Kidney (tissue), 14 donors: Measurements from ENCODE around the gene DENND2A. TPM values are rescaled to one million over a fixed set of nuclear protein-coding genes. Genes with fewer than 3 reads are reported as not detected.

Experiments
- DNase-seq, 5 donors: peaks; one replicate each; pipeline ENCODE4 v3.0.0-alpha.2; 2013 to 2020
- FAIRE-seq: peaks from 2 replicates; lab custom pipeline; 2012; peaks lifted over from hg19 to GRCh38; lab: Jason Lieb, UNC
- H3K27ac ChIP-seq, 2 donors: one replicate each; pipeline ENCODE4 v1.7.0; 2013; ENCODE audit warnings: low read depth in 2 of 2, low read length in 2 of 2, inconsistent platforms in 1 of 2
- H3K27me3 ChIP-seq: one replicate; pipeline ENCODE4 v1.7.1; 2013; ENCODE audit warnings: low read length, inconsistent platforms; ENCODE audit not compliant: control insufficient read depth, insufficient read depth
- H3K36me3 ChIP-seq, 3 donors: one replicate each; pipeline versions ENCODE4 v1.7.0 to v1.7.1; 2013; ENCODE audit warnings: low read length in 3 of 3, control low read depth in 1 of 3, inconsistent platforms in 1 of 3; ENCODE audit not compliant: insufficient read depth in 3 of 3, control insufficient read depth in 2 of 3
- H3K4me1 ChIP-seq, 3 donors: one replicate each; pipeline versions ENCODE4 v1.7.0 to v1.7.1; 2013; ENCODE audit warnings: low read length in 3 of 3, inconsistent platforms in 1 of 3, low read depth in 1 of 3; ENCODE audit not compliant: control insufficient read depth in 2 of 3, insufficient read depth in 2 of 3
- H3K4me3 ChIP-seq, 3 donors: one replicate each; pipeline versions ENCODE4 v1.7.0 to v1.8.1; 2013; ENCODE audit warnings: low read length in 3 of 3, control low read depth in 1 of 3, inconsistent platforms in 1 of 3
- H3K9ac ChIP-seq, 3 donors: one replicate each; pipeline versions ENCODE4 v1.7.0 to v1.7.1; 2013; ENCODE audit warnings: low read length in 3 of 3, control low read depth in 1 of 3, inconsistent platforms in 1 of 3
- H3K9me3 ChIP-seq, 3 donors: one replicate each; pipeline versions ENCODE4 v1.7.0 to v1.7.1; 2013; ENCODE audit warnings: low read length in 3 of 3, control low read depth in 1 of 3, inconsistent platforms in 1 of 3; ENCODE audit not compliant: control insufficient read depth in 2 of 3, insufficient read depth in 1 of 3
- CTCF ChIP-seq: IDR thresholded peaks from 3 replicates; pipeline ENCODE4 v1.5.1; 2012; ENCODE audit warnings: mild to moderate bottlenecking, moderate library complexity, borderline replicate concordance; ENCODE audit not compliant: insufficient read depth; ENCODE audit errors: extremely low read depth
- intact Hi-C: fragments of 100-400 bp; cut with DNase I; formaldehyde crosslinking; loops from one replicate; pipeline ENCODE4 v1.11.1; 2022
- polyA plus RNA-seq: library from polyadenylated mRNA; stranded (reverse); fragments of 350-450 nt; fragmentation: Illumina TruSeq; extraction: RNeasy Lipid Tissue Mini Kit (QIAGEN cat#74804); gene quantifications from one replicate; pipeline ENCODE4 v1.2.3, GENCODE V29; 2014; ENCODE audit warnings: low read depth, low replicate concordance; ENCODE audit not compliant: insufficient read depth
- total RNA-seq: library from RNA; stranded (reverse); fragmentation: NEBNext Ultra II Directional; extraction: Animal tissue kit (Norgen Biotek cat#: 25700); gene quantifications from one replicate; pipeline ENCODE4 v1.2.1, GENCODE V29; 2021
- donor health status: control.
- donor health status: control.
- donor health status: control.
- donor health status: control.
- donor health status: control.
- donor health status: DM: yes; HTN: yes; CAD: no.
- donor health status: Normal renal cell carcinoma (clear cell type).

DENND2A gene
- total and polyA plus RNA-seq, 2 donors from 2014 or later, result 6.5 to 18.0 TPM

GRCh38 chr7:140607441-140607989 is 33.1 kb downstream of the DENND2A start:
- H3K4me1 ChIP-seq, result peaks cover 0 to 3% (median 0%) of the 10 kb centered on the region in 3 donors
- intact Hi-C loops, result no loop called here
- H3K27ac ChIP-seq, result peak overlapping the region in 1 of 2 donors; percentile 23
- no peak overlapping the region for H3K9ac ChIP-seq
- no peaks in the 10 kb centered on the region for H3K27me3 ChIP-seq
- FAIRE-seq (no peak), DNase-seq (peak in 2 of 5 donors; percentile 39 to 83)
- TF ChIP-seq CTCF, result no peak
- H3K4me3 ChIP-seq, result no peak overlapping the region
- no peaks in the 10 kb centered on the region for H3K9me3 ChIP-seq
- H3K36me3 ChIP-seq, result no peaks in the 10 kb centered on the region

- H3K27me3 ChIP-seq, result no peaks in the 10 kb centered on the region
- intact Hi-C loops, result no loop called here
- no peak overlapping the region for H3K9ac ChIP-seq
- H3K4me1 ChIP-seq, result no peaks in the 10 kb centered on the region
- H3K9me3 ChIP-seq, result no peaks in the 10 kb centered on the region
- no peaks in the 10 kb centered on the region for H3K36me3 ChIP-seq
- FAIRE-seq (no peak), DNase-seq (no peak)
- no peak overlapping the region for H3K4me3 ChIP-seq
- H3K27ac ChIP-seq, result no peak overlapping the region
- no peak for TF ChIP-seq CTCF
Measured at GRCh38 chr7:140605337-140605736, 35.3 kb downstream of the DENND2A start.

GRCh38 chr7:140604760-140605159 is 35.9 kb downstream of the DENND2A start:
- Histone ChIP-seq H3K36me3 (peaks cover 0 to 2% (median 0%) of the 10 kb centered on the region in 3 donors), H3K9me3 (no peaks in the 10 kb centered on the region), H3K4me1 (no peaks in the 10 kb centered on the region), H3K9ac (no peak overlapping the region), H3K27me3 (no peaks in the 10 kb centered on the region), H3K27ac (no peak overlapping the region), H3K4me3 (no peak overlapping the region)
- intact Hi-C loops, result no loop called here
- DNase-seq, result no peak
- no peak for FAIRE-seq
- no peak for TF ChIP-seq CTCF

- no peaks in the 10 kb centered on the region for H3K27me3 ChIP-seq
- H3K4me1 ChIP-seq, result no peaks in the 10 kb centered on the region
- no peak overlapping the region for H3K9ac ChIP-seq
- H3K4me3 ChIP-seq, result no peak overlapping the region
- no peak for DNase-seq
- H3K36me3 ChIP-seq, result peaks cover 0 to 2% (median 0%) of the 10 kb centered on the region in 3 donors
- FAIRE-seq, result no peak
- no peak for TF ChIP-seq CTCF
- H3K9me3 ChIP-seq, result no peaks in the 10 kb centered on the region
- intact Hi-C loops, result no loop called here
- H3K27ac ChIP-seq, result no peak overlapping the region
Measured at GRCh38 chr7:140604076-140604475, 36.5 kb downstream of the DENND2A start.
